Left renal cortex interstitium (tissue), 4 donors: ENCODE results near the gene BPTF. TPM values are rescaled to one million over a fixed set of nuclear protein-coding genes. Genes with fewer than 3 reads are reported as not detected.
"Not testable (repeated sequence)": the region's sequence is repeated elsewhere in the genome, so short reads cannot be mapped to it uniquely, and the experiment has no call there.

Experiments
- DNase-seq, 4 donors: peaks; one replicate each; pipeline ENCODE4 v3.0.0-alpha.2; 2013; ENCODE audit warnings: low read depth in 4 of 4, low spot score in 2 of 4, missing footprints in 1 of 4
- polyA plus RNA-seq, 4 donors: library from polyadenylated mRNA; unstranded; fragments of 120-200 nt; gene quantifications; one replicate each; pipeline ENCODE4 v1.2.1, GENCODE V29; 2013; ENCODE audit not compliant: insufficient read length in 4 of 4

BPTF gene
- polyA plus RNA-seq, 4 donors: 87.8 to 136 (median 115) TPM

- DNase-seq: no peak
Observed at GRCh38 chr17:67833946-67834631, 8.8 kb downstream of the BPTF start.

DNA sequence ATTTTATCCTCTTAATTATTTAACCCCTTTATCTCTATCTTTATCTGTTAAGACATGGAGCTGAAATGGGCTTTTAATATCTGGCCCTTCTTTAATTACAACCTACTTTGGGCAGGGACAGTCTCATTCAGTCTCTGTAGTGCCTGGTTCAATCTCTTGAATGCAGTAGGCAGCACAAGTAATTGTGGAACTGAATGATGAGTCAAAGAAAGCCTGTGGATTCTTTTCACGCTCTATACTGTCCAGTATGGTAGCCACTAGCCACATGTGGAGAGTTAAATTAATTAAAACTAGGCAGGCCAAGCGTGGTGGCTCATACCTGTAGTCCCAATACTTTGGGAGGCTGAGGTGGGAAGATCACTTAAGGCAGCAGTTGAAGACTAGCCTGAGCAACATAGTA, 9.3 kb downstream of the BPTF start:
- DNase-seq: no peak

DNA sequence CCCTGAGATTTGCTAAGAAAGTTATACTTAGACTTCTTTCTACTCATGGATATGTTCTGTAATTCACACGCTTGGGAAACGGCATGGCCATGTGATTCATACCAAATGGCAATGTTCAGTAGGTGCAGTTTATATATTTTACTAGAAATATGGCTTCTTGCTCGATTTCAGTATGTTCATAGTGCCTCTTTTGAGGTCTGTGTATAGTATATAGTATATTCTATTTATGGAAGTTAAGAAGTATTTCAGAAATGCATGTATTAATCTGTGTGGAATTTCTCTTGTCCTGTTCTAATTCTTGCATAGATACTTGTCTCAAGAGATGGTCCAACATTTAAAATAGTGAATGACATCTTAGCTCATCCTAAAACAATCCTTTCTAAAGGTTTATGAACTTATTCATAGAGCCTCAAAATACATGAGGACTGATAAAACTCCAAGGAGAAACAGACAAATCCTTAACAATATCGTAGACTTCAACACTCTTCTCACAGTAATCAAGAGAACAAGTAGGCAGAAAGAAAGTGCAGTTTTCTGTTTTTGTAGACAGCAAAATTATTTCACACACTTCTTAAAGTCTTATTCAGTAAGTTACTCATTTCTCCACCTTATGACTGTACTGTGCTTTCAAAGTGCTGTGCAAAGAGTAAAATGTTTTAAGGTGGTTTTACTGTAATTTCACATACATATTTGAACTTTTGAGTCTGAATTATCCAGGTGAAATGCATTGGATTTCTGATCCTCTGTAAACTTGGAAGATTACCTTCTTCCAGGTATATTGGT, 11.1 kb downstream of the BPTF start:
- DNase-seq: no peak

- no peak for DNase-seq
Observed at GRCh38 chr17:67837965-67838364, 12.7 kb downstream of the BPTF start.

- no peak for DNase-seq
Observed at GRCh38 chr17:67838538-67838937, 13.2 kb downstream of the BPTF start.

GRCh38 chr17:67841992-67842391, 16.7 kb downstream of the BPTF start:
- no peak for DNase-seq

DNA sequence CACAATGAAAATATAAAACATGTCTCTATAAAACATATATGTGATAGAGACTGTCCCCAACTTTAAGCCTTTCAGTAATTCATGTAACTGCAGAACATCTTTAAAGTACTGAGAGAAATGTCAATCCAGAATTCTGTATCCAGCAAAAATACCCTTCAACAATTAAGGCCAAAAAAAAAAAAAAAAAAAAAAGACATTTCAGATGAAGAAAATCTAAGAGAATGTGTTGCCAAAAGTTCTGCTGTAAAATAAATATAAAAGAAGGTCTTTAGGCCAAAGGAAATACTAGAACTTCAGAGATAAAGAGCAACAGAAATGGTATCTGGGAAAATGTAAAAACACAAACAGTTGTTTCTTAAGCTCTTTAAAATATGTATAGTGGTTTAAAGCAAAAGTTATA, 17.3 kb downstream of the BPTF start:
- DNase-seq: no peak

GRCh38 chr17:67845374-67845773, 20.1 kb downstream of the BPTF start:
- DNase-seq: no peak

DNA sequence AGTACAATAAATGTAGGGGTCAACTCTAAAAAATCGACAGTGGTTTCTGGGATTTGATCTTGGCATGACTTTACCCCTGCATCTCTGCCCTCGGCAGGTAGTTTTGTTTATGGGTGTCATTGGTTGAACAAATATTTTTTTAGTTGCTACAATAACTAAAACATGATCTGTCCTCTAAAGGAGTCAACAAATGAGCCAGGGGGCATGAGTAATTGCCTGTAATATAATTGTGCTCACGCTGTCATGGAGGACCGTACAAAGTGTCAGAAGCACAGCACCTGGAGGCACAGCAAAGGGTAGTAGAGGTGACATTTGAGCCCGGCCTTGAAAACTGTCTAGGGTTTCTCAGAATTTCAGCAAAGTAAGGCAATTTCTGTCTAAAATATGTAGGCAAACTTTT, 22.9 kb downstream of the BPTF start:
- not testable (repeated sequence) for DNase-seq

GRCh38 chr17:67848846-67849245, 23.5 kb downstream of the BPTF start:
- not testable (repeated sequence) for DNase-seq

- no peak for DNase-seq
Observed at GRCh38 chr17:67850991-67851631, 25.8 kb downstream of the BPTF start.

DNA sequence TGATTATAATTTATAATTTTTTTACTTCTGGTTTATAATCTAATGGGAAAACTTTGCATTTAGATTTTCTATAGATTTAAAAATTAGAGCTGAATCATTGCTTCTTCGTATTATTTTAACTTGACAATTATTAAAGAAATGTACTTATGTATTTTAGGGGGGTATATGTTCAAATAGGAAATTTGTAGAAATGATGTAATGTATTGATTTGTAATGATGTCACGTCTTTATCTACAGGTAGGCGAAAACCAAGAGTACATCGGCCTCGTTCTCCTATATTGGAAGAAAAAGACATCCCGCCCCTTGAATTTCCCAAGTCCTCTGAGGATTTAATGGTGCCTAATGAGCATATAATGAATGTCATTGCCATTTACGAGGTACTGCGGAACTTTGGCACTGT, 28.4 kb downstream of the BPTF start:
- no peak for DNase-seq

DNA sequence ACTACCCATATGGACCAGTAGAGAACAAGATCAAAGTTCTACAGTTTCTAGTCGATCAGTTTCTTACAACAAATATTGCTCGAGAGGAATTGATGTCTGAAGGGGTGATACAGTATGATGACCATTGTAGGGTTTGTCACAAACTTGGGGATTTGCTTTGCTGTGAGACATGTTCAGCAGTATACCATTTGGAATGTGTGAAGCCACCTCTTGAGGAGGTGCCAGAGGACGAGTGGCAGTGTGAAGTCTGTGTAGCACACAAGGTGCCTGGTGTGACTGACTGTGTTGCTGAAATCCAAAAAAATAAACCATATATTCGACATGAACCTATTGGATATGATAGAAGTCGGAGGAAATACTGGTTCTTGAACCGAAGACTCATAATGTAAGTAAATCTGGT, 29.1 kb downstream of the BPTF start:
- no peak for DNase-seq

DNA sequence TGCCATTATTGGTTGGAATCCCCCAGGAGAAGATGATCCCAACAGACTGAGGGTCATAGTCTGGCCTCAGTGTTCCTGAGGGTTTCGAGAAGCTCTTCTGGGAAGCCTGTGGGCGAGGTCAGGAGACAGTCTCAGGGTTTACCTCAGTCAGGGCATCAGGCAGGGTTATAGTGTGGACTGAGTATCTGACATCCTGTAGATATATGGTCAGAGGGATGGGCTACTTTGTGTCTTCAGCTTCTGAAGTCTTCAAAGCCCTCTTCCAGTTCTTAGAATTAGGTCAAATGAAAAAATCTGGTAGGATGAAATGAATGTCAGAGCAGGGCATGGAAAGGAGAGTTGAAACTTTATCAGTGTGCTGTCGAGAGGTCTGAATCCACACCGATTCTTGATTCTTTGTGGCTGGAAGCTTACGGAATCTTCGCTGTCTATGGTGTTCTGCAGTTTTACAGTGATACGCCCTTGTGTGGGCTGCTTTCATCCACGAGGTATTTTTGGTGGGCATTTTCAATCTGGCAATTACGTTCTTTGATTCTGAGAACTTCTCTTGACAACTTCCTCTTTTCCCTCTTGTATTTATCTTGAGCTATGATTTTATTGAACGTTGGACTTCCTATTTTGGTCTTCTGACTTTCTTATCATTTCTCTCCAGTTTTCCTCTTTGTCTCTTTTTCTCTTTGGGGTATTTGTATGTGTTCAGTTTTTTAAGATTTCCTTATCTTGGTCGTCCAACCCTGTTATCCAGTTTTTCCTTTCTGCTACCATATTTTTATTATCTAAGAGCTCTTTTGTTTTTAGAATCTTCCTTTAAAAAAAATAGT, 30.4 kb downstream of the BPTF start:
- no peak for DNase-seq

DNA sequence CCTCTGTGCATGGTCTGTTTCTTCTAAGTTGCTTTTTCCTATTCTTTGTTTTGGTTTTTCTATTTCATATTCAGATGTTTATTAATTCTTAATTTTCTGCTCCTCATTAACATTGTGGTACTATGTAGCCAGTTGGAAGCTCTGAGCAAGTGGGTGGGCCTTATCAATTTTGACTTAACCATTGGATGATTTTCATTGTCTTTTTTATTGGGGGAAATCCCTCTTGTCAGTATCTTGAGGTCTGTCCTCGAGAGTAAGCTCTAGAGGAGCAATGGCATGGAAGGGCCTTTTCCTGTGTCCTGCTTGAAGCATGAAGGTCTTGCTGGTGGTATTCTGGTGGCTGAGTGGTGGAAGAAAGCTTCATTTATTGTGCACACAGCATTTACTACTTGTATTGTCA, 31.1 kb downstream of the BPTF start:
- not testable (repeated sequence) for DNase-seq

DNA sequence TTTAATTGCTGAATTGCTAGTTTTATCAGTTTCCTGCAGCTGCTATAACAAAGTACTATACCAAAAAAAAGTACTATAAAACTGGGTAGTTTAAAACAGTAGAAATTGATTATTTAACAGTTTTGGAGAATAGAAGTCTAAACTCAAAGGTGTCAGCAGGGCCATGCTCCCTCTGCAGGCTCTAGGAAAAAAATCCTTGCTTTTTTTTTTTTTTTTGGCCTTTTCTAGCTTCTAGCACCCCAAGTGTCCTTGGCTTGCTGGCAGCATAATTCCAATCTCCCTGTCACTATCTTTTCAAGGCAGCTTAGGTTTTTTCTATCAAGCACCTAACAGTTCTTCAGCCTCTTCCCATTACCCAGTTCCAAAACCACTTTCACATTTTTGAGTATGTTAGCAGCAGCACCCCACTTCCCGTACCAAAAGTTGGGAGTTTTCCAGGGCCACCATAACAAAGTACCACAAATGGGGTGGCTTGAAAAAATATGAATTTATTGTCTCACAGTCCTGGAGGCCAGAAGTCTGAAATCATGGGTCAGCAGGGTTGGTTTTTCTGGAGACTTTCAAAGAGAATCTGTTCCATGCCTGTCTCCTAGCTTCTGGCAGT, 37.4 kb downstream of the BPTF start:
- DNase-seq: no peak

DNA sequence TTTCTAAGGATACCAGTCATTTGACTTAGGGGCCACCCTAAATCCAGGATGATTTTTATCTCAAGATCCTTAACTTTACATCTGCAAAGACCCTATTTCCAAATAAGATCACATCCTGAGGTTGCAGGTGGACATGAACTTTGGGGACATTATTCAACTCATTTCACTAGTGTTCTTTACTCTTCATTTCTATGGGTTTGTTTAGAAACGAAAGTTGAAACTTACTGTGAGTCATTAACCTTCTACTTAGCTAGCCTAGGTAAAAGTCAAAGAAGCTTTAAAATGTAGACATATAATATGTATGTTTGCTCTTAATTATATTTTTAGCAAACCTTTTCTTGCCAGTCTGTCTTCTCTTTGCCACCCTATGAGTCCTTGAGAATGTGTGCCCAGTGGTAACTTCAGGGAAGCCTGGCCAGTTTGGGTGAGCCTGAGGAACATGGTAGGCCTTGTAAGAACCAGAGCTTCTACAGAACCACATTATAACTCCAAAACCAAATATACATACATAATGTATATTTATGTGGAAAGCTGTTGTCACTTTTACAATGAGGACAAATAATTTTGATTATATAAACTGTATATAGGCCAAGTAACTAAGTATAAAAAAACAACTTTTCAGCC, 38.4 kb downstream of the BPTF start:
- DNase-seq: no peak

DNA sequence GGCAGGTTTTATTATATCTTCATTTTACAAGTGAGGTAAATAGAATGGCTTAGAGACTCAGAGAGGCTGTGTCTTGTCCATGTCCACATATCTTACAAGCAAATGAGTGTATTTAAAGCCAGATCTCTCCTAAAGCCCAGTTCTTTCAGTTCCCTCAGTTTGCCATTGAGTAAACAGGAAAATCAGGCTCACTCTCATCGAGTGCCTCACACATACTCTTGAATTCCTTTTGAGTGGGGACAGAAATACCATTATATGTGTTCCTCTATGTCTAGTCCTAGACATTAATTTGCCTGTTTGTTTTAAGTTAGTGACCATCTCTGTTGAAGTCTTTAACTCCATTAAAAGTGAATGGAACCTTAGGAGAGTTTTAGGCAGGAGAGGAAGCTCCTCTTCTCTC, 40.1 kb downstream of the BPTF start:
- no peak for DNase-seq

GRCh38 chr17:67867591-67867990, 42.3 kb downstream of the BPTF start:
- no peak for DNase-seq

DNA sequence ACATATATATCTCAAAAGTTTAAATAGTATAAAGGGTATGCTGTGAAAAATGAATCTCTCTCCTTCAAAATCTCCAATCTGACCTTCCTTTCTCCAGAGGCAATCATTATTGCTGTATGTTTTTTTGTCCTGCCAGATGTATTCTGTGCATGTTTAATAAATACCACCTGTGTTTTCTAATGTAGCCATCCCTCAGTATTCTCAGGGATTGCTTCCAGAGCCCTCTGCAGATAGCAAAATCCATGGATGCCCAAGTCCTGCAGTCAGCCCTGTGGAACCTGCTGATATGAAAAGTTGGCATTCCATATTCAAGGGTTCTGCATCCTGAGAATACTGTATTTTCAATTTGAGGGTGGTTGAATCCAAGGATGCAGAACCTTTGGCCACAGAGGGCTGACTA, 42.9 kb downstream of the BPTF start:
- no peak for DNase-seq
